GM19099 (cell line): Measurements from ENCODE around the gene YTHDC1.

Experiments
- POLR2A ChIP-seq: IDR thresholded peaks from 3 replicates; pipeline ENCODE4 v1.6.1; 2011; ENCODE audit warnings: low read depth; ENCODE audit not compliant: insufficient read length; ENCODE audit errors: extremely low read depth

Gene YTHDC1

GRCh38 chr4:68349649-68350360 lies at the start of gene YTHDC1:
TSS of gene YTHDC1 (minus strand) at chr4:68350090. CDS start at chr4:68349753, 337 bp downstream.
- peak; percentile 81 for TF ChIP-seq POLR2A

- TF ChIP-seq POLR2A: no peak
Observed at GRCh38 chr4:68399306-68399705, 49.4 kb upstream of the YTHDC1 start.

- TF ChIP-seq POLR2A: no peak
Observed at GRCh38 chr4:68396756-68397155, 46.9 kb upstream of the YTHDC1 start.

- TF ChIP-seq POLR2A: no peak
Observed at GRCh38 chr4:68391436-68391835, 41.5 kb upstream of the YTHDC1 start.

GRCh38 chr4:68390205-68390935 lies 40.5 kb upstream of the YTHDC1 start:
- TF ChIP-seq POLR2A: no peak

GRCh38 chr4:68388347-68388865 lies 38.5 kb upstream of the YTHDC1 start:
- no peak for TF ChIP-seq POLR2A

- no peak for TF ChIP-seq POLR2A
Observed at GRCh38 chr4:68385267-68385666, 35.4 kb upstream of the YTHDC1 start.

GRCh38 chr4:68383115-68383514 lies 33.2 kb upstream of the YTHDC1 start:
- TF ChIP-seq POLR2A: no peak

- no peak for TF ChIP-seq POLR2A
Observed at GRCh38 chr4:68378226-68378625, 28.3 kb upstream of the YTHDC1 start.

- TF ChIP-seq POLR2A: no peak
Observed at GRCh38 chr4:68375667-68376559, 26.0 kb upstream of the YTHDC1 start.

GRCh38 chr4:68373513-68373912 lies 23.6 kb upstream of the YTHDC1 start:
- TF ChIP-seq POLR2A: no peak

- TF ChIP-seq POLR2A: no peak
Observed at GRCh38 chr4:68372588-68372987, 22.7 kb upstream of the YTHDC1 start.

GRCh38 chr4:68369142-68369805 lies 19.4 kb upstream of the YTHDC1 start:
- no peak for TF ChIP-seq POLR2A

- TF ChIP-seq POLR2A: no peak
Observed at GRCh38 chr4:68368691-68369131, 18.8 kb upstream of the YTHDC1 start.
